NAMALWA (cell line): ENCODE measurements around the gene NTN5.
"Not testable (repeated sequence)": the region's sequence is repeated elsewhere in the genome, so short reads cannot be mapped to it uniquely, and the experiment has no call there.

Experiments used
- DNase-seq: peaks from one replicate; pipeline ENCODE4 v3.0.0-alpha.2; 2015; ENCODE audit warnings: low spot score

The NTN5 gene

GRCh38 chr19:48644355-48644754 lies 28.5 kb downstream of the NTN5 start:
- no peak for DNase-seq

GRCh38 chr19:48642862-48643261 lies 30.0 kb downstream of the NTN5 start:
- DNase-seq: no peak

DNA sequence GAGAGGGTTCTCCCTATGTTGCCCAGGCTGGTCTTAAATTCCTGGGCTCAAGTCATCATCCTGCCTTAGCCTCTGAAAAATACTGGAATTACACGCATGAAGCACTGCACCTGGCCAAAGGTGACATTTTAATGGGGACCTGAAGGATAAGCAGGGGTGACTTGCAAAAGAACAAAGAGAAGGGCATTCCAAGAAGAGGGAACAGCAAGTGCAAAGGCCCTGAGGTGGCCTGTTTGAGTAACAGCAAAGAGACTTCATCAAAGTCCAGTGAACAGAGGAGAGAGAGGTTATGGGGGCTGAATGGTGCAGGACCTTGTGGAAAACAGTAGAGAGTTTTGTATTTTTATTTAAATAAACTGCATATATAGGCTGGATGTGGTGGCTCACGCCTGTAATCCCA lies 31.0 kb downstream of the NTN5 start:
- DNase-seq: no peak

GRCh38 chr19:48639483-48640375 lies 33.1 kb downstream of the NTN5 start:
- DNase-seq: no peak

GRCh38 chr19:48638831-48639381 lies 33.9 kb downstream of the NTN5 start:
- peak; percentile 43 for DNase-seq

DNA sequence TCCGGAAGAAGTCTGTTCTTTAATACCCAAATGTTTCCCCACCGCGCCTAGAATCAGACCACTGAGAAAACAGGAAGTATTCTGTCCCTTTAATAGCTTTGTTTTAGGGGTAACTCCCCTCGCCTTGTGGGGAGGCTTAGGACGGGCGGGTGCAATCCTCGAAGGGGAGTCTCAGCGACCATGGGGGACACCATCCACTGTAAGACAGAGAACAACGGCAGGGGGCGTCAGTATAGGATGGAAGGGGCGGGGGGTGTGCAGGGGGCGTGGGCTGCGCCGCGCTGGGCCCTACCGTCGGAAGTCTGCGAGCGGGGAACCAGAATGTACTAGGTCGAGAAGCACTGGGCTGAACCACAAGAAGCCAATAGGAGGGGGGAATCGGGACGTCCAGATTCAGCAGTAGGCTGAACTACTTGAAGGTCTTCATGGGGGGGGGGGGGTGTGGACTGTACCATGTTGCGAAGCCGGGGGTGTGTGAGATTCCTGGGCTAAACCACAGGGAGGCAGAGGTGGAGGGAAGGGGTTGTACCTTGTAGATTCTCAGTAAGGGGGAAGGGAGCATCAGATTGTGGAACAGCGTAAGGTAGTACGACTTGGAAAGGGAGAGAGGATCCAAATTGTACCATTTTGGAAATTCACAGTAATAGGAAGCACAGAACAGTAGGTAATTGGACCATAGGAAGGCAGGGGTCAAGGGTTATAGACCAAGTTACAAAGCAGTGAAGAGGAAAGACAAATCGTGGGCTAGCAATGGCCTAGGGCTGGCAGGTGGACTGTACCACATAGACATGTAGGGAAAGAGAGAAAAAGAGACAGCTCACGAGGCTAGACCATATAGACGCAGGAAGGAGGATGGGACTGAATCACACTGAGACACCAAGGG lies 34.6 kb downstream of the NTN5 start:
- peak; percentile 95 for DNase-seq

DNA sequence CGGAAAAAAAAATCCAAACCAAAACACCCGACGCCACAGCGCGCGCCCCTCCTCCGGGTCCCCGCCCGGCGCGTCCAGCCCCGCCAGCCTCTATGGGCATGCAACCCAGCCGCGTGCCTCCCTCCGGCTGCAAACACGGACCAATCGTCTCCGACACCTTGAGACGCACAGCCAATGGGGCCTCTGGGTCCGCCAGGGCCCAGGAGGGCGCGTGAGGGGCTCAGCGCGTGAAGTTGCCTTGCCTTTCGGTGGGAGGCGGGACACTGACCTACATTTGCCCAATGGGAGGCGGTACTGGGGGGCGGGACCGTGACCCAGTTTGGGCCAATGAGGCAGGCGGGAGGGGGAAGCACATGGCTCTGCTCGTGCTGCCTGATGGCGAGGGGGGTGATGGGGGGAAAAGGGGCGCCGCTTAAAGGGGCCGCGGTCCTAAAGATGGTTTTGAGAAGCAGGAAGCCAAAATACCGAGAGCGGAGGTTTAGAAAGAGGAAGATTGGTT lies 35.3 kb downstream of the NTN5 start:
- DNase-seq: peak; percentile 100

- DNase-seq: no peak
These were observed 35.9 kb downstream of the NTN5 start, which contains the start of gene DBP for GRCh38 chr19:48636859-48637448. TSS of gene DBP (minus strand) at chr19:48637379. CDS start at chr19:48636994, 385 bp downstream.

DNA sequence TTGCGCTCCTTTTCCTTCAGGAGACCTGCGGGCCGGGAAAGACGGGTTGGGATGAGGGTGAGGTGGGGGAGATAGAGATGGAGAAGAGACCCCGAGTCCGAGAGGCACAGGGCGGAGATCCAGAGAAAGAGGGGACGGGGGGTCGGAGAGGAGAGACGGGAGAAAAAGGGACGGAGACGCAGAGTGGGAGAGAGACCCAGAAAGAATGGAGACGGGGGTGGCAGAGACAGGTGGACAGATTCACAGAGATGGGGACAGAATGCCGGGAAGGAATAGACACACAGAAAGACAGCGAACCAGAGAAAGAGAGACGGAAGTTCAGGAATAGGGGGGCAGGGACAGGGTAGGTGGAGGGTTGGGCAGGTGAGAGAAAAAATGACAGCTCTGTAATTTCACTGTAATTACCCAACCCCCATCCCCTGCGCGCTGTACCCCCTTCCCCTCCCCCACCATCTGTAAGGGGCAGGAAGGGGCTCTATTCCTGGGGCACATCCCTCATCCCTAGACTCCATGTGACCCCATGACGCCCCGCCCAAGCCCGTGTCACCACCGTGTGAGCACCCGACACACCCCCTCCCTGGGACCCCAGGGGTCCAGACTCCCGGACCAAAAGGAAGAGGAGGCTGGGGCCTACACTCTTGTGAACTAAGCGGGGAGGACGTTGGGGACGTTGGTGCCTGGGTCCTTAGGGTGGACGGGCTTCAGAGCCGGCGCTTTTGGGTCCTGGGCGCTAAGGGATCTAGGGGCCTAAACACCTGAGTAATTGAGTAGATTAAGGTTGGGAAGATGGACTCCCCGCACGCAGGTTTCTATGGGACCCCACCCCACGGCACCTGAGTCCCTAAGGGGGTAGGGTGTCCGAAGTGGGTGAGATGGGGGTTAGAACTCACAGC lies 36.6 kb downstream of the NTN5 start:
- peak; percentile 56 for DNase-seq

- peak; percentile 83 for DNase-seq
These were observed 37.4 kb downstream of the NTN5 start for GRCh38 chr19:48635263-48635965.

- DNase-seq: peak; percentile 93
These were observed 38.2 kb downstream of the NTN5 start for GRCh38 chr19:48634424-48635262.

DNA sequence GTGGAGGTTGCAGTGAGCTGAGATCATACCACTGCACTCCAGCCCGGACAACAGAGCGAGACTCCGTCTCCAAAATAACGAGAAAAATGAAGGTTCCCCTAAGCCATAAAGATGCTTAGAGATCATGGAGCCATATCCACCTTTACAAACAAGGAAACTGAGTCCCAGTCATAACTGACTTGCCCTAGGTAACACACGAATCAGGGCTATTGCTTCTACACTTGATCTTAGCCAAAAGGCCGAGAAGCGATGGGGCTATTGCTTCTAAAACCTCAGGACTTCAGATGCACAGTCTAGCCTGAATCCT lies 38.8 kb downstream of the NTN5 start:
- DNase-seq: no peak

GRCh38 chr19:48633148-48634035 lies 39.4 kb downstream of the NTN5 start:
- no peak for DNase-seq

- DNase-seq: no peak
These were observed 40.1 kb downstream of the NTN5 start for GRCh38 chr19:48632692-48633147.

- not testable (repeated sequence) for DNase-seq
These were observed 40.5 kb downstream of the NTN5 start for GRCh38 chr19:48632286-48632685.

DNA sequence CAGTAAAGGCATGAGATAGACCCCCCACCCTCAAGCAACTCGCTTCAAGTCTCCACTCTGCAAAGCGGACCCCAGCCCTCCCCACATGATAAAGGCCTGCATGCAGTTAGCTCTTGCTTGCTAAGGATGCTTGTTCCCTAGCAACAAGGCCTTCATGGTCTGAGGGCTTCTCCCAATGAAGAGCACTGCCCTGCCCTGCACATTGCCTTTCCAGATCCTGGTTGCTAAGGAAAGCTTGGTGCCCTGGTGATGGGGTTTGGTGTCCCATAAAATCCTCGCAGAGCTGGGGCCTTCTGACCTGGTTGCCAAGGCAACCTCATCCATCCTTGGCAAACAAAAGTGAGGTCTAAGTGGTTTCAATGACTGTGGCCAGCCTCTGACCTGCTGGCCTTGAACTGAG lies 41.6 kb downstream of the NTN5 start:
- no peak for DNase-seq

GRCh38 chr19:48630296-48631063 lies 42.3 kb downstream of the NTN5 start:
- no peak for DNase-seq
